K562 (cell line): ENCODE results near the gene MYO7A. TPM values are rescaled to one million over a fixed set of nuclear protein-coding genes. Genes with fewer than 3 reads are reported as not detected.

Source experiments
- ATAC-seq: fragments of 200-7000 bp; cut with Tn5 transposase; 3 replicates; pipeline ENCODE4 v1.9.1; 2020; ENCODE audit warnings: moderate library complexity
- BruUV-seq: library from RNA; stranded (reverse); fragments of 400-500 nt; replicated peaks from 2 replicates; lab custom pipeline; 2021; lab: Mats Ljungman, UMichigan
- CTCF ChIA-PET: fragments of 300-600 bp; formaldehyde crosslinking; extraction: SDS; loops from one replicate; lab custom pipeline; 2021; ENCODE audit warnings: low intra/inter-chr PET ratio; lab: Yijun Ruan, JAX
- POLR2A ChIA-PET: fragments of 300-600, 350-650 bp; sonication (Branson Sonifier 250); formaldehyde crosslinking; extraction: SDS; loops from one replicate; lab custom pipeline; 2021; ENCODE audit warnings: antibody characterized with exemption, inconsistent platforms; lab: Yijun Ruan, JAX
- DNase-seq, 4 experiments: peaks; one replicate each; pipeline versions ENCODE4 v3.0.0 to v3.0.0-alpha.2; 2011 to 2018; ENCODE audit warnings: low spot score in 3 of 4, mixed read lengths in 3 of 4; ENCODE audit errors: extremely low read depth in 1 of 4
- FAIRE-seq: peaks from 2 replicates; lab custom pipeline; 2011; peaks lifted over from hg19 to GRCh38; lab: Jason Lieb, UNC
- H2AFZ ChIP-seq: 2 replicates; pipeline ENCODE4 v1.6.0; 2011; ENCODE audit warnings: low read depth, low read length, control low read depth, inconsistent platforms
- H3K27ac ChIP-seq: fragments of 200-600 bp; 3 replicates; pipeline ENCODE4 v1.8.0; 2011; ENCODE audit warnings: low read depth, mild to moderate bottlenecking, control low read depth, inconsistent platforms, low read length, moderate library complexity, mixed read lengths; ENCODE audit errors: extremely low read depth
- H3K27me3 ChIP-seq, 2 experiments: fragments of 300-600 bp in 1 of 2; 2 replicates in 1 of 2; 3 replicates in 1 of 2; pipeline versions ENCODE4 v1.6.0 to v1.8.0; 2011; ENCODE audit warnings: inconsistent platforms in 2 of 2, low read length in 2 of 2, mild to moderate bottlenecking in 1 of 2, mixed read lengths in 1 of 2, moderate library complexity in 1 of 2; ENCODE audit not compliant: control insufficient read depth in 2 of 2, insufficient read depth in 2 of 2
- H3K36me3 ChIP-seq: fragments of 300-600 bp; 3 replicates; pipeline ENCODE4 v1.8.0; 2011; ENCODE audit warnings: mild to moderate bottlenecking, low read length, inconsistent platforms; ENCODE audit not compliant: control insufficient read depth, insufficient read depth
- H3K4me1 ChIP-seq, 2 experiments: fragments of 200-600 bp in 1 of 2; replicated peaks in 1 of 2; 2 replicates in 1 of 2; 3 replicates in 1 of 2; pipeline versions ENCODE4 v1.5.1 to v1.8.0; 2011; ENCODE audit warnings: inconsistent platforms in 2 of 2, low read length in 2 of 2, mild to moderate bottlenecking in 1 of 2, mixed read lengths in 1 of 2, moderate library complexity in 1 of 2; ENCODE audit not compliant: control insufficient read depth in 2 of 2, insufficient read depth in 2 of 2
- H3K4me2 ChIP-seq: 2 replicates; pipeline ENCODE4 v1.6.1; 2011; ENCODE audit warnings: low read length, control low read depth, inconsistent platforms, mixed read lengths; ENCODE audit not compliant: insufficient read depth
- H3K4me3 ChIP-seq: fragments of 200-600 bp; sonication (generic), shearing (Covaris generic); 2 replicates; pipeline ENCODE4 v1.5.1; 2016; ENCODE audit warnings: control low read depth, inconsistent platforms
- H3K79me2 ChIP-seq: fragments of 200-600 bp; 3 replicates; pipeline ENCODE4 v1.8.0; 2011; ENCODE audit warnings: low read length, inconsistent platforms; ENCODE audit not compliant: control insufficient read depth, insufficient read depth
- H3K9ac ChIP-seq, 2 experiments: 2 replicates each; pipeline versions ENCODE4 v1.6.0 to v1.6.1; 2011; ENCODE audit warnings: low read depth in 2 of 2, low read length in 2 of 2, control low read depth in 1 of 2, inconsistent platforms in 1 of 2, mild to moderate bottlenecking in 1 of 2, mixed read lengths in 1 of 2; ENCODE audit not compliant: insufficient read depth in 1 of 2
- H3K9me1 ChIP-seq: one replicate; pipeline ENCODE4 v1.6.0; 2011; ENCODE audit warnings: inconsistent platforms, mild to moderate bottlenecking, low read length, moderate library complexity; ENCODE audit not compliant: control insufficient read depth, insufficient read depth
- H3K9me3 ChIP-seq: replicated peaks from 2 replicates; pipeline ENCODE4 v1.5.1; 2011; ENCODE audit warnings: low read depth, low read length, inconsistent platforms; ENCODE audit not compliant: control insufficient read depth, insufficient read depth
- H4K20me1 ChIP-seq: replicated peaks from 2 replicates; pipeline ENCODE4 v1.6.1; 2011; ENCODE audit warnings: low read length, inconsistent platforms, mixed read lengths; ENCODE audit not compliant: control insufficient read depth, insufficient read depth
- BRD9 ChIP-seq: fragments of 450-650 bp; IDR thresholded peaks from 2 replicates; pipeline ENCODE4 v1.6.1; 2018; ENCODE audit warnings: low read depth; ENCODE audit not compliant: partially characterized antibody
- DNMT1 ChIP-seq: fragments of 450-650 bp; IDR thresholded peaks from 2 replicates; pipeline ENCODE4 v1.6.1; 2016; ENCODE audit warnings: antibody characterized with exemption, mild to moderate bottlenecking
- SMAD1 ChIP-seq: fragments of 150-350 bp; IDR thresholded peaks from 2 replicates; pipeline ENCODE4 v1.6.1; 2014; ENCODE audit warnings: low read length, low read depth; ENCODE audit not compliant: partially characterized antibody
- SNIP1 ChIP-seq: fragments of 450-650 bp; IDR thresholded peaks from 2 replicates; pipeline ENCODE4 v1.7.1; 2017; ENCODE audit warnings: low read depth, mild to moderate bottlenecking
- ZFX ChIP-seq: sonication (generic); formaldehyde crosslinking; IDR thresholded peaks from 2 replicates; pipeline ENCODE4 v1.8.0; 2022; ENCODE audit warnings: mild to moderate bottlenecking, missing genetic modification reagents, moderate library complexity
- ZNF140 ChIP-seq: fragments of 250-450 bp; sonication (Bioruptor Pico); IDR thresholded peaks from 2 replicates; pipeline ENCODE4 v1.8.0; 2021; ENCODE audit warnings: moderate library complexity, mild to moderate bottlenecking, inconsistent platforms
- WGBS: fragments of 100-300 bp; shearing (Covaris generic); methylation state at CpG from one replicate; pipeline ENCODE4 v1.1.6; 2016; ENCODE audit warnings: low coverage, mixed read lengths; ENCODE audit not compliant: insufficient coverage; ENCODE audit errors: missing lambda C conversion rate; 5-methylcytosine and 5-hydroxymethylcytosine counted together
- in situ Hi-C: fragments of 300-500 bp; cut with MboI; formaldehyde crosslinking; loops from 4 replicates; pipeline ENCODE4 v1.15.0; 2018; ENCODE audit warnings: inconsistent platforms, mixed read lengths
- intact Hi-C: fragments of 100-400 bp; cut with micrococcal nuclease; formaldehyde crosslinking; loops from 2 replicates; pipeline ENCODE4 v1.14.2; 2022
- polyA plus RNA-seq, 8 experiments: library from polyadenylated mRNA; depleted of rRNA in 4 of 8; stranded (reverse) in 5 of 8; unstranded in 3 of 8; fragments of >200 nt; fragmentation: Nextera tagmentation in 2 of 8; fragmentation: Illumina TruSeq in 1 of 8; extraction: Ambion mirVana in 2 of 8; extraction: Trizol in 1 of 8; gene quantifications; 2 replicates each; pipeline versions ENCODE4 v1.2.1 to v1.2.3, GENCODE V29; 2011 to 2014; ENCODE audit warnings: inconsistent platforms in 1 of 8, missing spikeins in 1 of 8
- total RNA-seq, 7 experiments: library from RNA; depleted of rRNA in 6 of 7; stranded (reverse); fragments of >200 nt in 6 of 7; fragmentation: Illumina TruSeq in 2 of 7; extraction: Trizol in 2 of 7; gene quantifications; 2 replicates each; pipeline versions ENCODE4 v1.2.1 to v1.2.3, GENCODE V29; 2011 to 2021; ENCODE audit warnings: low replicate concordance in 1 of 7
- TF ChIP-seq, protein P1 (sequence below): sonication (generic); formaldehyde crosslinking; IDR thresholded peaks from 2 replicates; pipeline ENCODE4 v1.8.0; 2022; ENCODE audit warnings: missing genetic modification reagents, mild to moderate bottlenecking, borderline replicate concordance

Gene MYO7A
- total and polyA plus RNA-seq, 9 of the 15 experiments (the other 6 are each of a cell fraction or from before 2014, with no cell fraction given) = 0.01 to 0.11 (median 0.07) TPM; not detected in 1

DNA sequence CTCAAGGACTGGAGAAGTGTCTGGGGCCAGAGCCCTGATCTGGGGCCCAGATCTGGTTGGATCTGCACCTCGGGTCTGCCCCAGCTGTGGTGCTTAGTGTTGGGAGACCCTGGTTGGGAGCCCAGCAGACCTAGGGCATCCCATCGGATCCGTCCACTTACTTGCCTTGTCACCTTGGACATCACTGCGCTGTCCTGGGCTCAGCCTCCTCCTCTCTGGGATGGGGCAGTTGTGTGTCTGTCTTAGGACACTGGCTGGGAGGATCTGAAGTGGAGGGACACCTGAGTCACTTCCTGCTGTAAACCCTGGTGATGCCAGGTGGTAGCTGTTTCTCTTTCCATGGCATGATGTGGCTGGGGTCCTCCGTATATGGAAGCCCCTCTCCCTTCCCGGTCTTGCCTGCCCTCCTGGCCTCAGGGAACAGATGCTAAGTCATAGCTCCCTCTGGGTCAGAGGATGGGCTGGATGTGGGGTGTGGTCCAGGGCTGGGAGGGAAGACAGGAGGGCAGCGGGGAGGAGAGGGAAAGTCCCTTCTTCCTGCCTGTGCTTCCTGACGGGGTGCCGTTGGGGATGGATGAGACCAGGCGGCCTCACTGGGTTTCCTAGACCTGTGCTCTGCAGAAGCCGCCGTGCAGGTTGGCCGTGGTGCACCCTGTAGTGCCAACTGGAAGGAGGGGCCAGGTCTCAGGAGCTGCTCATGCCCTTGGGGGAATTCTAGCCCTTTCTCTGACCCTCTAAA is 37.5 kb upstream of the MYO7A start:
- Histone ChIP-seq H3K36me3 (no peaks in the 10 kb centered on the region), H3K4me2 (no peak overlapping the region), H3K9me3 (no peaks in the 10 kb centered on the region), H3K9ac (peak overlapping the region in 1 of 2 experiments; percentile 42; a peak in 1 of 4 replicates), H3K27ac (no peak overlapping the region), H3K27me3 (peaks cover 0 to 30% of the 10 kb centered on the region in 2 experiments; a peak in 3 of 5 replicates), H3K9me1 (no peaks in the 10 kb centered on the region), H3K79me2 (no peaks in the 10 kb centered on the region), H3K4me3 (no peak overlapping the region), H3K4me1 (peaks cover 0 to 16% of the 10 kb centered on the region in 2 experiments; a peak in 3 of 5 replicates), H2AFZ (no peak overlapping the region), H4K20me1 (peaks cover 7% of the 10 kb centered on the region; the same call in 1 of the 2 replicates)
- no peak for ATAC-seq
- in situ Hi-C loops (loop anchor here (5.0 kb wide), 1 partner anchor 43 kb away; no protein-coding TSS in a partner anchor), intact Hi-C loops (loop anchor here (1.0 to 5.0 kb wide), 3 partner anchors 20 to 358 kb away; no protein-coding TSS in a partner anchor)
- no peak for FAIRE-seq
- POLR2A ChIA-PET = interaction anchor here (0.6 to 0.9 kb wide), 3 partner anchors 18 to 238 kb away, joined by 3 to 8 read pairs (median 3); no protein-coding TSS in a partner anchor
- CTCF ChIA-PET = interaction anchor here (0.9 to 3.9 kb wide), 3 partner anchors 36 to 357 kb away, joined by 5 to 50 read pairs (median 6); no protein-coding TSS in a partner anchor
- no peak for DNase-seq
- TF ChIP-seq DNMT1 (no peak), SNIP1 (no peak), BRD9 (no peak), ZNF140 (no peak), ZFX (CRISPR knock-in tag) (peak; percentile 12; the same call in 1 of the 2 replicates), SMAD1 (no peak)
- TF ChIP-seq, protein P1, sequence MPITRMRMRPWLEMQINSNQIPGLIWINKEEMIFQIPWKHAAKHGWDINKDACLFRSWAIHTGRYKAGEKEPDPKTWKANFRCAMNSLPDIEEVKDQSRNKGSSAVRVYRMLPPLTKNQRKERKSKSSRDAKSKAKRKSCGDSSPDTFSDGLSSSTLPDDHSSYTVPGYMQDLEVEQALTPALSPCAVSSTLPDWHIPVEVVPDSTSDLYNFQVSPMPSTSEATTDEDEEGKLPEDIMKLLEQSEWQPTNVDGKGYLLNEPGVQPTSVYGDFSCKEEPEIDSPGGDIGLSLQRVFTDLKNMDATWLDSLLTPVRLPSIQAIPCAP (CRISPR knock-in tag) = no peak
- WGBS = 10% methylated on average over 11 of the region's 13 CpGs
- no TSS peak for BruUV-seq
